Activated CD4-positive, alpha-beta memory T cell treated with anti-CD3 and anti-CD28 coated beads for 36 hours (primary cell): ENCODE results near the gene NXPH3. TPM values are rescaled to one million over a fixed set of nuclear protein-coding genes. Genes with fewer than 3 reads are reported as not detected.

ENCODE experiments used
- CTCF ChIA-PET: fragments of 350-600 bp; sonication (Branson Sonifier 250); formaldehyde crosslinking; loops from one replicate; lab custom pipeline; 2021; ENCODE audit warnings: antibody characterized with exemption, inconsistent platforms; lab: Charles Lee
- POLR2A ChIA-PET: fragments of 350-600 bp; sonication (Branson Sonifier 250); formaldehyde crosslinking; loops from one replicate; lab custom pipeline; 2021; ENCODE audit warnings: antibody characterized with exemption; lab: Charles Lee
- DNase-seq: peaks from one replicate; pipeline ENCODE4 v3.0.0-alpha.2; 2020
- H3K27ac Mint-ChIP-seq: one replicate; pipeline ENCODE4 v1.8.0; 2021; ENCODE audit warnings: mixed read lengths
- H3K27me3 Mint-ChIP-seq: one replicate; pipeline ENCODE4 v1.8.0; 2021; ENCODE audit warnings: mixed read lengths
- H3K36me3 Mint-ChIP-seq: one replicate; pipeline ENCODE4 v1.8.0; 2021; ENCODE audit warnings: mixed read lengths
- H3K4me1 Mint-ChIP-seq: one replicate; pipeline ENCODE4 v1.8.0; 2021; ENCODE audit warnings: low read depth, mixed read lengths
- H3K4me3 Mint-ChIP-seq: one replicate; pipeline ENCODE4 v1.8.0; 2021; ENCODE audit warnings: mild to moderate bottlenecking, mixed read lengths
- H3K9me3 Mint-ChIP-seq: one replicate; pipeline ENCODE4 v1.8.0; 2021; ENCODE audit warnings: mixed read lengths
- intact Hi-C: fragments of 100-400 bp; cut with micrococcal nuclease; formaldehyde crosslinking; loops from one replicate; pipeline ENCODE4 v1.15.1; 2023
- total RNA-seq, 2 experiments: library from RNA; stranded (reverse); gene quantifications; one replicate each; pipeline ENCODE4 v1.2.3, GENCODE V29; 2021

Gene NXPH3
- total RNA-seq, 2 experiments from 2014 or later, result 0.10 TPM; not detected in 1

GRCh38 chr17:49578414-49578813, 2.7 kb downstream of the NXPH3 start:
- H3K4me1 Mint-ChIP-seq, result peaks cover 2% of the 10 kb centered on the region
- no peaks in the 10 kb centered on the region for H3K9me3 Mint-ChIP-seq
- no peak overlapping the region for H3K4me3 Mint-ChIP-seq
- ChIA-PET CTCF (interaction anchor here (1.3 to 16.8 kb wide), 2 partner anchors 21 to 120 kb away, joined by 4 to 564 read pairs; partner anchors contain the start of gene SLC35B1), POLR2A (no interaction called here)
- no peak for DNase-seq
- H3K27ac Mint-ChIP-seq, result no peak overlapping the region
- intact Hi-C loops, result no loop called here
- peaks cover 36% of the 10 kb centered on the region for H3K27me3 Mint-ChIP-seq
- H3K36me3 Mint-ChIP-seq, result no peaks in the 10 kb centered on the region

- POLR2A ChIA-PET, result no interaction called here
- CTCF ChIA-PET, result interaction anchor here (1.2 to 16.8 kb wide), 5 partner anchors 9 to 419 kb away, joined by 3 to 564 read pairs (median 4); partner anchors contain the start of gene SLC35B1
- H3K27me3 Mint-ChIP-seq, result peaks cover 30% of the 10 kb centered on the region
- no peaks in the 10 kb centered on the region for H3K9me3 Mint-ChIP-seq
- H3K4me3 Mint-ChIP-seq, result no peak overlapping the region
- intact Hi-C loops, result no loop called here
- peaks cover 2% of the 10 kb centered on the region for H3K4me1 Mint-ChIP-seq
- H3K36me3 Mint-ChIP-seq, result no peaks in the 10 kb centered on the region
- H3K27ac Mint-ChIP-seq, result no peak overlapping the region
- no peak for DNase-seq
Observed at GRCh38 chr17:49578952-49579500, 3.4 kb downstream of the NXPH3 start.

GRCh38 chr17:49579522-49579921, 3.9 kb downstream of the NXPH3 start:
- peaks cover 28% of the 10 kb centered on the region for H3K27me3 Mint-ChIP-seq
- intact Hi-C loops, result no loop called here
- ChIA-PET POLR2A (no interaction called here), CTCF (interaction anchor here (1.2 to 16.8 kb wide), 5 partner anchors 9 to 419 kb away, joined by 3 to 564 read pairs (median 4); partner anchors contain the start of gene SLC35B1)
- peaks cover 2% of the 10 kb centered on the region for H3K4me1 Mint-ChIP-seq
- no peak for DNase-seq
- no peak overlapping the region for H3K27ac Mint-ChIP-seq
- no peaks in the 10 kb centered on the region for H3K36me3 Mint-ChIP-seq
- no peak overlapping the region for H3K4me3 Mint-ChIP-seq
- no peaks in the 10 kb centered on the region for H3K9me3 Mint-ChIP-seq

GRCh38 chr17:49580055-49580721, 4.5 kb downstream of the NXPH3 start:
- Mint-ChIP-seq H3K36me3 (no peaks in the 10 kb centered on the region), H3K9me3 (no peaks in the 10 kb centered on the region), H3K4me3 (no peak overlapping the region), H3K27ac (no peak overlapping the region), H3K4me1 (peaks cover 2% of the 10 kb centered on the region), H3K27me3 (peaks cover 26% of the 10 kb centered on the region)
- ChIA-PET POLR2A (no interaction called here), CTCF (interaction anchor here (1.2 to 16.8 kb wide), 4 partner anchors 10 to 418 kb away, joined by 3 to 564 read pairs (median 6); partner anchors contain the start of gene SLC35B1)
- intact Hi-C loops, result no loop called here
- DNase-seq, result no peak

GRCh38 chr17:49580981-49581647, 5.4 kb downstream of the NXPH3 start:
- no peak for DNase-seq
- H3K4me1 Mint-ChIP-seq, result no peaks in the 10 kb centered on the region
- H3K27ac Mint-ChIP-seq, result no peak overlapping the region
- no peak overlapping the region for H3K4me3 Mint-ChIP-seq
- no peaks in the 10 kb centered on the region for H3K36me3 Mint-ChIP-seq
- H3K9me3 Mint-ChIP-seq, result no peaks in the 10 kb centered on the region
- intact Hi-C loops, result no loop called here
- peaks cover 24% of the 10 kb centered on the region for H3K27me3 Mint-ChIP-seq
- POLR2A ChIA-PET, result no interaction called here
- CTCF ChIA-PET, result interaction anchor here (2.2 kb wide), 1 partner anchor 11 kb away, joined by 9 read pairs; no protein-coding TSS in a partner anchor

GRCh38 chr17:49581648-49581998, 6.0 kb downstream of the NXPH3 start:
- POLR2A ChIA-PET, result no interaction called here
- H3K4me3 Mint-ChIP-seq, result no peak overlapping the region
- no peaks in the 10 kb centered on the region for H3K4me1 Mint-ChIP-seq

GRCh38 chr17:49582055-49582722, 6.5 kb downstream of the NXPH3 start:
- Mint-ChIP-seq H3K4me3 (no peak overlapping the region), H3K9me3 (no peaks in the 10 kb centered on the region), H3K27ac (no peak overlapping the region), H3K27me3 (peaks cover 19% of the 10 kb centered on the region), H3K4me1 (no peaks in the 10 kb centered on the region), H3K36me3 (no peaks in the 10 kb centered on the region)
- CTCF ChIA-PET, result interaction anchor here (0.9 to 1.3 kb wide), 3 partner anchors 11 to 113 kb away, joined by 3 to 4 read pairs (median 3); no protein-coding TSS in a partner anchor
- intact Hi-C loops, result no loop called here
- POLR2A ChIA-PET, result interaction anchor here (1.9 kb wide), 1 partner anchor 12 kb away, joined by 7 read pairs; no protein-coding TSS in a partner anchor
- no peak for DNase-seq

More at GRCh38 chr17:49581648-49581998, 6.0 kb downstream of the NXPH3 start:
- Mint-ChIP-seq H3K27ac (no peak overlapping the region), H3K27me3 (peaks cover 24% of the 10 kb centered on the region), H3K36me3 (no peaks in the 10 kb centered on the region), H3K9me3 (no peaks in the 10 kb centered on the region)
- intact Hi-C loops, result no loop called here
- CTCF ChIA-PET, result interaction anchor here (1.1 kb wide), 1 partner anchor 11 kb away, joined by 3 read pairs; no protein-coding TSS in a partner anchor
- no peak for DNase-seq

GRCh38 chr17:49582789-49583188, 7.1 kb downstream of the NXPH3 start:
- no peak for DNase-seq
- intact Hi-C loops, result no loop called here

GRCh38 chr17:49583226-49583625, 7.6 kb downstream of the NXPH3 start:
- CTCF ChIA-PET, result interaction anchor here (0.9 to 1.3 kb wide), 3 partner anchors 13 to 112 kb away, joined by 3 to 4 read pairs (median 3); no protein-coding TSS in a partner anchor

More at GRCh38 chr17:49582789-49583188, 7.1 kb downstream of the NXPH3 start:
- Mint-ChIP-seq H3K27me3 (peaks cover 13% of the 10 kb centered on the region), H3K27ac (no peak overlapping the region), H3K36me3 (no peaks in the 10 kb centered on the region), H3K4me3 (no peak overlapping the region), H3K9me3 (no peaks in the 10 kb centered on the region), H3K4me1 (no peaks in the 10 kb centered on the region)
- CTCF ChIA-PET, result interaction anchor here (0.9 to 1.3 kb wide), 3 partner anchors 12 to 113 kb away, joined by 3 to 4 read pairs (median 3); no protein-coding TSS in a partner anchor
- POLR2A ChIA-PET, result interaction anchor here (1.9 kb wide), 1 partner anchor 13 kb away, joined by 7 read pairs; no protein-coding TSS in a partner anchor

GRCh38 chr17:49583889-49584288, 8.2 kb downstream of the NXPH3 start:
- peaks cover 2% of the 10 kb centered on the region for H3K27me3 Mint-ChIP-seq
- no peaks in the 10 kb centered on the region for H3K36me3 Mint-ChIP-seq
- ChIA-PET CTCF (interaction anchor here (1.0 kb wide), 1 partner anchor 14 kb away, joined by 3 read pairs; no protein-coding TSS in a partner anchor), POLR2A (interaction anchor here (1.9 kb wide), 1 partner anchor 14 kb away, joined by 7 read pairs; no protein-coding TSS in a partner anchor)
- no peaks in the 10 kb centered on the region for H3K4me1 Mint-ChIP-seq
- H3K9me3 Mint-ChIP-seq, result no peaks in the 10 kb centered on the region
- no peak for DNase-seq
- H3K4me3 Mint-ChIP-seq, result no peak overlapping the region
- H3K27ac Mint-ChIP-seq, result no peak overlapping the region
- intact Hi-C loops, result no loop called here

More at GRCh38 chr17:49583226-49583625, 7.6 kb downstream of the NXPH3 start:
- H3K27ac Mint-ChIP-seq, result no peak overlapping the region
- no peaks in the 10 kb centered on the region for H3K9me3 Mint-ChIP-seq
- no peaks in the 10 kb centered on the region for H3K36me3 Mint-ChIP-seq
- no peak for DNase-seq
- intact Hi-C loops, result no loop called here
- POLR2A ChIA-PET, result interaction anchor here (1.9 kb wide), 1 partner anchor 13 kb away, joined by 7 read pairs; no protein-coding TSS in a partner anchor
- H3K27me3 Mint-ChIP-seq, result peaks cover 9% of the 10 kb centered on the region
- no peak overlapping the region for H3K4me3 Mint-ChIP-seq
- H3K4me1 Mint-ChIP-seq, result no peaks in the 10 kb centered on the region

- ChIA-PET POLR2A (no interaction called here), CTCF (no interaction called here)
- Mint-ChIP-seq H3K36me3 (no peaks in the 10 kb centered on the region), H3K9me3 (no peaks in the 10 kb centered on the region), H3K4me1 (no peaks in the 10 kb centered on the region), H3K27ac (no peak overlapping the region), H3K27me3 (no peaks in the 10 kb centered on the region), H3K4me3 (no peak overlapping the region)
- intact Hi-C loops, result no loop called here
- DNase-seq, result no peak
Observed at GRCh38 chr17:49585422-49586027, 9.9 kb downstream of the NXPH3 start.
